ENCODE measurements around the gene ARHGAP44.

DNA sequence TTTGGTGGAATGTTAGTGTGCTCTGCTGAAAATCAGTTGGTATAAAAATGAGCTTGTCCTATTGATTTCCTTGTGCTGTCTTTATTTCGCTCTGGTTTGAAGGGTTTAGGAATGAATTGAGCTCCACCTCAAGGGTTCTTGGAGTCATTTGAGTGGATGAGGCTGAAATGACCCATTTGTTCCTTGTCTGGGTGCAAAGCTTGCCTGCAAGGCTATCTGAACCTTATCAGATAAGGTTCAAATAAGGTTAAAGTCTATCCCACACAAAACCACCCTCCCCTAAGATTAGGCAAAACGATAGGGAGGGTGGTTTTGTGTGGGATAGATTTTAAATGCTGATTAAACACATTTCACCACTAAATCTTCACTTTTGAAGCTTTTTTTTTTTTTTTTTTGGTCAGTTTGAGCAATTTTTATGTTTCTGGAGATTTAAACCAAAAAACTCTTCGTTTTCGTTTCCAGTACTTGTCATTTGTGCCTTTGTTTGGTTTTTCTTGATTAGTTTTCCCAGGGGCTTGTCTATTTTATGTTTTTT, 62.7 kb downstream of the ARHGAP44 start:
- TF ChIP-seq FOXA1 (IDR thresholded peaks at IDR 0.05): no peak
- TF ChIP-seq FOXK2 (IDR thresholded peaks at IDR 0.05): no peak
- no peak for TF ChIP-seq ARNT (IDR thresholded peaks at IDR 0.05)
- TF ChIP-seq FOXM1 (IDR thresholded peaks at IDR 0.05; ENCODE audit: borderline replicate concordance): no peak

Data from HEK293T (cell line).